GM19025 (cell line): Measurements from ENCODE around the gene MAP7D3.
"Not testable (repeated sequence)": the region's sequence is repeated elsewhere in the genome, so short reads cannot be mapped to it uniquely, and the experiment has no call there.

Experiments used
- ATAC-seq: cut with Tn5 transposase; IDR thresholded peaks from one replicate; pipeline ENCODE4 v1.9.1; 2021; ENCODE audit warnings: mild to moderate bottlenecking, low read depth, moderate library complexity; ENCODE audit not compliant: unreplicated experiment

Gene MAP7D3, protein sequence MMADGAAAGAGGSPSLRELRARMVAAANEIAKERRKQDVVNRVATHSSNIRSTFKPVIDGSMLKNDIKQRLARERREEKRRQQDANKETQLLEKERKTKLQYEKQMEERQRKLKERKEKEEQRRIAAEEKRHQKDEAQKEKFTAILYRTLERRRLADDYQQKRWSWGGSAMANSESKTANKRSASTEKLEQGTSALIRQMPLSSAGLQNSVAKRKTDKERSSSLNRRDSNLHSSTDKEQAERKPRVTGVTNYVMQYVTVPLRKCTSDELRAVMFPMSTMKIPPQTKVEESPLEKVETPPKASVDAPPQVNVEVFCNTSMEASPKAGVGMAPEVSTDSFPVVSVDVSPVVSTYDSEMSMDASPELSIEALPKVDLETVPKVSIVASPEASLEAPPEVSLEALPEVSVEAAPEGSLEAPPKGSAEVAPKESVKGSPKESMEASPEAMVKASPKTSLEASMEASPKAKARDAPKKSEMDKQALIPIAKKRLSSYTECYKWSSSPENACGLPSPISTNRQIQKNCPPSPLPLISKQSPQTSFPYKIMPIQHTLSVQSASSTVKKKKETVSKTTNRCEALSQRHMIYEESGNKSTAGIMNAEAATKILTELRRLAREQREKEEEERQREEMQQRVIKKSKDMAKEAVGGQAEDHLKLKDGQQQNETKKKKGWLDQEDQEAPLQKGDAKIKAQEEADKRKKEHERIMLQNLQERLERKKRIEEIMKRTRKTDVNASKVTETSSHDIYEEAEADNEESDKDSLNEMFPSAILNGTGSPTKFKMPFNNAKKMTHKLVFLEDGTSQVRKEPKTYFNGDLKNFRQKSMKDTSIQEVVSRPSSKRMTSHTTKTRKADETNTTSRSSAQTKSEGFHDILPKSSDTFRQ

DNA sequence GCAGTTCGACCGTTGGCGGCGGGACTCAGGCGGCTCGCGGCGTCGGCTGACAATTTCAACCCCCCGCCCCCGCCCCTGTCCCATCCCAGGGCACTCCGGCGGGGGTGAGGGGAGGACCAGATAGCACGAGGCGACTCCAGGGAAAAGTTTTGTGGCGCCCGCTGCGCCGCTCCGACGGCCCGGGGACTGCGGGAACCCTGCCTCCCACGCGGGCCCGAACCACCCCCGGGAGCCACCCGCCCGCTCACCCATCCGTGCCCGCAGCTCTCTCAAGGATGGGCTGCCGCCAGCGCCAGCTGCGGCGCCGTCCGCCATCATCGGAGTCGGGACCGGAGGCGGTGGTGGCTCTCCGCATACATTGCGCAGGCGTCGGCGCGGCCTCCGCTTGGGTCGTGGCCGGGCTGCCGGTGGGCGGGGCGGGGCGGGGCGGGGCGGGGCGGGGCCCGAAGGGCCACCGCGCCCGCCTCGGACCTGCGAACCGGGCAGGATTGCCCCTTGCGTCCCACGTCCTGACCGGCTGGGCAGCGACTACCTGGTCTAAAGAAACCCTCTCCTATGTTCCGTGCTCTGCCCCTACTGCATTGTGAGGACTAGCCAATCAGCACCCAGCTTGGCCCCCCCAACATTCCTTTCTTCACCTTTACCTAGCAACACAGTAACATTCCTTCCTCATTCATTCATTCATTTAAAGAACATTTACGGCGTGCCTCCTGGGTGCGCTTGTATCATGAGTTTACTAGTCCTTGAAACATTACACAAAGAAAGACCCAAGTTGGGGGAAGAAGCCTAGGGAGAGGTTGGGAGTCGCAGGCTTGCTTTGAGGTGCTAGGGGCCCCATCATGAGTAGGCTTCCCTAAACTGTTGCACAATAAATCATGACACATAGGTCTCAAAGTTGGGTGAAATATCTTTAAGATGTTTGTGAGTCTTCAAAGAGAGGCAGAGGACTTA, at the start of gene MAP7D3:
MAP7D3 (minus strand) TSS at position 360 of the 951 bp plus-strand sequence; CDS start at position 318, 42 bp downstream.
- ATAC-seq: peak; percentile 86

DNA sequence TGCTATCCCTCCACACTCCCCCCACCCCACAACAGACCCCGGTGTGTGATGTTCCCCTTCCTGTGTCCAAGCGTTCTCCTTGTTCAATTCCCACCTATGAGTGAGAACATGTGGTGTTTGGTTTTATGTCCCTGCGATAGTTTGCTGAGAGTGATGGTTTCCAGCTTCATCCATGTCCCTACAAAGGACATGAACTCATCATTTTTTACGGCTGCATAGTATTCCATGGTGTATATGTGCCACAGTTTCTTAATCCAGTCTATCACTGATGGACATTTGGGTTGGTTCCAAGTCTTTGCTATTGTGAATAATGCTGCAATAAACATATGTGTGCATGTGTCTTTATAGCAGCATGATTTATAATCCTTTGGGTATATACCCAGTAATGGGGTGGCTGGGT, 49.5 kb upstream of the MAP7D3 start, which contains the start of gene ADGRG4:
ADGRG4 (plus strand) TSS at position 243 of the 400 bp plus-strand sequence. CDS start 7,815 bp downstream, outside the sequence.
- not testable (repeated sequence) for ATAC-seq

DNA sequence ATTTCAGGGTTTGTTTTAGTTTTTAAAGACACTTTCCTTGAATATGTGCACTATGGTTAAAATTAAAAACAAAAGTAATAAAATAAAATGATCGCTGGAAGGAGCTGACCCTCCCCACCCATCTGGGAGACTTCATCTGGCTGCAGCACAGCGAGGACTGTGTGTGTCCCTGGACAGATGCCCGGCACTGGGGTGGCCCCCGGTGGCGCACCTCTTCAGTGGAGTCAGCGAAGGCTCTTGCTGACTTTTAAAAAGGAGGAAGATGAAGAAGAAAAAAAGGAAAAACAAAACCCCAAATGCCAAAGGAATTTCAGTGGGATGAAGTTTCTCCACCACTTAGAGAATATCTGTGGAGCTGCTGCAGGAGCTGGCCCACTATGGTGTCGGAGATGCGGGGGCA, 44.2 kb upstream of the MAP7D3 start:
- ATAC-seq: no peak

DNA sequence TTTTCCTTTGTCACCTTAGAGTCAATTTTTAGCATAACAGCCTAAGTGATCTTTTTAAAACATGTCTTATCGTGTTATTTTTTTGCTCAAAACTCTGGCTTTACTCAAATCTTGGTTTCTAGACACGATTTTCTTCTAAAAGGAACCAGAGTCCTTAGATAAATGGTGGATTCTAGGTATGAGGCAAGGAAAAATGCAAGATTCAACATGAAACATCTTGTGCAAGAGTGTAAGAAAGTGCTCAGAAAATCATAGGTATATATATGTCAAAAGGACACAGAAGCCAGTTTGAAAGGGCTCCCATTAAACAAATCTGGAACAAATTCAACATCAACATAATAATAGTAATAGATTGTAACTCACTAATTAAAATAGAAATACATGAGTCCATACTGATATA, 41.5 kb upstream of the MAP7D3 start:
- no peak for ATAC-seq

DNA sequence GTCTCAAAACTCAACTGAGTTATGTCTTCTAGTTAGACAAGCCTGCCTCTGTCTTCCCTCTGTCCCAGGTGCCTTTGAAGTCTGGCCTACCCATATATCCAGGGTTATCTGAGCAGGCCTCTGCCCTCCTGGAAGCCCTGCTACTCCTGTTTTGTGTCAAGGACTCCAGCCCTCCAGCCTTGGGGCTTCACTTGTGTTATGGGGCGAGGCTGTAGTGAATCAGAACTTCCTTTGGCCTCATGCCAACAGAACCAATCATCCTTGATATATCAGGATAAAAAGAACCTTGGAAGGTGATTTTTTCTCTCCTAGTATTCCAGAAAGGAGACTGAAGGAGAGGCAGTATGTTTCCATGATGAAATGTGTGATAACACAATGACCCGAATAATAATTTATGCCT, 40.6 kb upstream of the MAP7D3 start:
- ATAC-seq: no peak

DNA sequence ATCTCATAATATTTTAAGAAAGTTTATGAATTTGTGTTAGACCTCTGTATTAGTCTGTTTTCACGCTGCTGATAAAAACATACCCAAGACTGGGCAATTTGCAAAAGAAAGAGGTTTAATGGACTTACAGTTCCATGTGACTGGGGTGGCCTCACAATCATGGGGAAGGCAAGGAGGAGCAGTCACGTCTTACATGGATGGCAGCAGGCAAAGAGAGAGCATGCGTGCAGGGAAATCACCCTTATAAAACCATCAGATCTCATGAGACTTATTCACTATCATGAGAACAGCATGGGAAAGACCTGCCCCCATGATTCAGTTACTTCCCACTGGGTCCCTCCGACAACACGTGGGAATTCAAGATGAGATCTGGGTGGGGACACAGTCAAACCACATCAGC, 35.2 kb upstream of the MAP7D3 start:
- ATAC-seq: not testable (repeated sequence)

DNA sequence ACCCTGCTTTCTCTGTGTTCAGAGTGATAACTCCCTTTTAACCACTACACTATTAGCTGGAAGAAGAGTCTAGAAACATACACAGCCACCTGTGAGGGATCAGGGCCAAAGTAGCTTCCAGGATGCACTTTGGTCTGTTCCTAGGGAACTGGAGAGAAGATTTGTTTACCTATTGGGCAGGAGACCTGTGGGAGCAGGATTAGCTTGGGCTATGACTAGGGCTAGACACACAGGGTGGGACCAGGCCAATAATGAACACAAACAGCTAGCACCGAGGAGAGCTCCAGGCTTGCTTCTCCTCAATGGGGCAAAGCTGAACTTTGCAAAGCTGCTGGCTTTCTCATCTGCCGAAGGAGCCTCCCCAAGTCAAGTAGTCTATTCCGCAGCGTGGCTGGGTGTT, 24.4 kb upstream of the MAP7D3 start:
- no peak for ATAC-seq

DNA sequence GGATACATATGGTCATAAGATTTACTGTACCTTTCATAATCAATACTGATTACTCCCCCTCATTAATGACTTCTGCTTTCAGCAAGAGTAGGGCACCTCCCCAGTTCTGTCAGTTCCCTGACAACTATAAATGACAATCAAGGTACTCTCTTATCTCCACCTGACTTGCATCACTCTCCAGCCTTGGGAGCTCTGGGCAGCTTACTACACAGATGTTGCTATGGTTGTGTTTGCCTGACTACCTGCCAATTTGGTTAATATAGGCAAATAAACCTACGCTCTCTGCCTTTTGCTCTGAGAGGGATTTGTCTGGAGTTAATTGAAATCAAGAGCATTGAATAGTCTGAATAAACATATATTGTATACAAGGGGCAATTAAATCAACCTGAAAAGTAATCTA, 22.8 kb upstream of the MAP7D3 start:
- ATAC-seq: no peak

DNA sequence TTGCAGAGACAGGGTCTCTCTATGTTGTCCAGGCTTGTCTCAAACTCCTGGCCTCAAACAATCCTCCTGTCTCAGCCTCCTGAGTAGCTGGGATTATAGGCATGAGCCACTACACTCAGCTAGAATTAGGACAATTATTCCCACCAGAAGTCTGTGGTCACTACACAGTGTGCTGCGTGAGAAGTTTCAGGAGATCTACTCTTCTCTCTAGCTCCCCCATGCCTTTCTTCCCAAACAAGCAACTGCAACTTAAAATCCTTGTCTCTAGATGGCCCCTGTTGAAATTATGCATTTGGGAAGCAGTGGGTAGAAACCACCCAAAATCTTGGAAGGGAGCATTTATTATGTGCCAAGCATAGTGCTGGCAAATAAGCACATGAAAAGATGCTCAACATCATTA, 21.1 kb upstream of the MAP7D3 start:
- ATAC-seq: no peak

DNA sequence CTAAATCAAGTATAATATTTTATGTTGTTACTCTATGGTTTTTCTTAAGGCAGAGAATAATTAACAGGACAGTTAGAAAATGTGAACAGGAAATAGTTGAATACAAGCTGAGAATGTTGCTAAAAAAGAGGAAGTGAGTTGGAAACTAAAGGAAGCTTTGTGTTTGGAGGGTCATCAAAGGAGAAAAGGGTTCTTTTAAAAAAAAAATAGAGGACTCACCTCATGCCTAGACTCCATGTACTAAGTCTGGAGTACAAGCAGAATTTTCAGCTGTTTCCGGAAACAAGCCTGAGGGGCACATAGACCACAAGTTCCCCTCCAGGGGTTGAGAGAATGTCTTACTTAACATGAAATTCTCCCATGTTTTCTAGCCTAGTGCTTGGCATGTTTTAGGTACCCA, 20.1 kb upstream of the MAP7D3 start:
- no peak for ATAC-seq

DNA sequence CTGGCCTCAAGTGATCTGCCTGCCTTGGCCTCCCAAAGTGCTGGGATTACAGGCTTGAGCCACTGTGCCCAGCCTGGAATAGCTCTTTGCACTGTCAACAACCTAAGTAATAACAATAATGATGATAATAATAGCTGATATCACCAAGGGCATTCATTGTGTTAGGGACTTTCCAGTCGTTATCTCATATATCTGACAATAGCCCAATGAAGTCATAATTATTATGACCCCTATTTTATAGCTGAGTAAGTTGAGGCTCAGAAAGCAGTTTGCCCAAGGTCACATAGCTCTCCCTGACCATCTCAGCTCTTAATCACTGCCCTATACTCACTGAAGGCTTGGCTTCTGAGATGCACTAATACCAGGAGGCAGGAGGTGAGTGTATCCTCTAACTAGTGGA, 18.7 kb upstream of the MAP7D3 start:
- ATAC-seq: no peak

DNA sequence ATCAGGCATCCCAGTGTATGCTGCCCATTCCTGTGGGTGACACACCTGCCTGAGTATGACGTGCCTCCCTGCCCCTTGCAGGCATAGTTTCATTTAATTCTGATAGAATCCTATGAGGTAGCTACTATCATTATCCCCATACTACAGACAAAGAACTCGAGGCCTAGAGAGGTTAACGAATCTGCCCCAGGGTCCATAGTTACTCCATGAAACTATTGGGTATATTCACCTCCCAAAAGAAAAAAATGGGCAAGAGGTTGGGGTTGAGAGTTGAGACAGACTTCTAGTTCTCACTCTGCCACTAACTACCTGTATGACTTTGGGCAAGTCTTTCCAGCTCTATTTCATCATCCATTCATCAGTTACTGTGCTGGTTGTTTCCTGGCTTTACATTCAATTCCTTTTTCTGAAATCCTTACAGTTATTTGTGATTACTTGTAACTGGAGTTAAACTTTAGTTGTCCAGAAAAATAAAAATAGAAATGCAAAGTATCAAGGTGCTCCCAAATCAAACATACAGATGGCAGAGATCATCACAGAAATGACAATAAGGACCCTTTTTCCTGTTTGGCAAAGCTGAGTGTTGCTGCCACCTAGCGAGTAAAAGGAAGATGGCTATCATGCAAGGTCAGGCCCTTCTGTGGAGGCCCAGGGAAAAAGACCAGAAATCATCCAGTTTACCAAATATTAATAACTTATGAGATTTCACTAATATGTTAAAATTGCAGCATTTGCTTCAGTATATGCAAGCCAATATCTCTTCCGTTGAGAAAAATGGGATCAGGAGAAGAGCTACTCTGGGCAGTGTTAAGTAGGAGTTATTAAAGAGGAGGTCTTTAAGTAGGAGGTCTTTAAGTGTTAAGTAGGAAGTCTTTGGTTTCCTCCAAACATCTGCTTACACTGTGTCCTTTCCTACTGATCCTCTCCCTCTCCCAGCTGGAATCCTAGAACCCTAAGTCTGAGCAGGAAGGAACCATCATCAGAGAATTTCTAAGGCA, 17.1 kb upstream of the MAP7D3 start:
- peak; percentile 68 for ATAC-seq

DNA sequence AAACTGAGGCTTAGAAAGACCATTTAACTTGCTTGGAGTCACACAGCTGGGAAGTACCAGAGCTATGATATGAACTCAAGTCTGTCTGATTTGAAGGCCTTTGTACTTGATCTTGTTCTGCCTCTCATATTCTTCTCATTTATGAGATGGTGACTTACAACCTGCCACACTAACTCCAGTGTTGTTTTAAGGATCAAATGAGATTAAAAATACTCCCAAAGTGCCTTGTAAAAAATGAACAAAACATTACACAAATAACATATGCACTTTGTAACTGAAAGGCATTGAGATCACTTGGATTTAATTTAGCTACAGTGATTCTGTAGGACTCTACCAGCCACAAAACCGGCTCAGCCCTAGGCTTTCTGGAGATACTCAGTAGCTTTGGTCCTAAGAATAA, 15.6 kb upstream of the MAP7D3 start:
- ATAC-seq: no peak

DNA sequence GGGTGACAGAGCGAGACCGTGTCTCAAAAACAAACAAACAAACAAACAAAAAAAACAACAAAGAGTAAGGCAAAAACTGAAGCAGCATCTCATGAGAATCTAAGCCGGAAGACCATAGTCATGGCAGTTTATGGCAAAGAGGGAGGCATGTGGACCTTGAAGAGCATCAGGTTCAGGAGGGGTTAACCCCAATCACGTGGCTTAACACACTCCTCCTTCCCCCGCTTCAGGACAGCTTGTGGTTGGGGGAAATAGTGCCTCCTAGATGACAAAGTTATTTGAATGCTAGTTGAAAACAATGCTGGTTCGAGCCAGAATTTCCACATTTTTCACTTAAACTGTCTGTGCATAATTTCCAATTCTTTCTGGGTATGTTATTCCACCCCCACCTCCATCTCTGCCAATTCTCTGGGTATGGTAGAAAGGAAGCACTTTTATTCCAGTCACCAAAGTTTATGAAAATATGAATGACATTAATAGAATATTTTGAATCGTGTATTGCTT, 11.7 kb upstream of the MAP7D3 start:
- ATAC-seq: no peak

DNA sequence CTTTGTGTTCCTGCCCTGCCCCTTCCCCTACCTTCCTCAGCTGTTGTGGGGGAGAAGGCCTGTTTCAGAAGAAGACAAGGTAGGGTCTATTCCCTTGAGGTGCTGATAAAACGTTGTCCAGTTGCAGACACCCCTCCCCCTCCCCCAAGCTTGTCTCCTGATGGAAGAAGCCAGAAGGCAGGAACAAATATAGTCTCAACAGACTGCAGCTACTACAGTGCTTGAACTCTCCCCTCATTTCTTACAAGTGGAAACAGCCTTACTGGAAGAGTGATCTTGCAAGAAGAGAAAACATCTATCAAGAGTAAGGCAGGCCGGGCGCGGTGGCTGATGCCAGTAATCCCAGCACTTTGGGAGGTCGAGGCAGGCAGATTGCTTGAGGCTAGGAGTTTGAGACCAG, 11.0 kb upstream of the MAP7D3 start:
- ATAC-seq: no peak

DNA sequence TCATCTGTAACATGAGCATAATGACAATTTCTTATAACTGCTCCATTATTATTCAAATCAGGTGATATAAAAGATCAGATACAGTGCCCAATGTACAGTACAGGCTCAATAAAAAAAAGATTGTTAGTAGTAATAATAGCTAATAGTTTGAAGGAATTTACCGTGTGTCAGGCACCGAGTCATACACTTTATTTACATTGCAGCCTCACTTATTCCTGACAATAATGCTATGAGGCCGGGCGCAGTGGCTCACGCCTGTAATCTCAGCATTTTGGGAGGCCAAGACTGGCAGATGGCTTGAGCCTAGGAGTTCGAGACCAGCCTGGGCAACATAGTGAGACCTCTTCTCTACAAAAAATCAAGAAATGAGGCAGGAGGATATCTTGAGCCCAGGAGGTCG, 10.1 kb upstream of the MAP7D3 start:
- no peak for ATAC-seq

DNA sequence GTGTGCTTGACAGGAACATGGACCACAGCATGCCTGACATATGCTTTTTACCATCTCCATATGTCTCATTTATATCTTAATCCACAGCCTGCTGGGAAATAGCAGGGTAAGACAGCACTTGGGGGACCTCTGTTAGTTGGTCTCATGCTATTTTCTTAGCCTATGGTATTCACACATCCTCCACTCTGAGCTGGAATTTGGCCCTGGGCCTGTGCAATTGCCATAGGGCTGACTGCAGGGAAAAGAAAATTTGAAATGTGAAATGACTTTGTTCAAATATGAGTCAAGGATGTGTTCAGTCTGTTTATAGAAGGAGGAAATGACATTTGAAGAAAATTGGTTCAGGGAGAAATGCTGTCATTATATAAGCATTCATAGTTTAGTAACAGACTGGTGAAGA, 9.6 kb upstream of the MAP7D3 start:
- no peak for ATAC-seq

DNA sequence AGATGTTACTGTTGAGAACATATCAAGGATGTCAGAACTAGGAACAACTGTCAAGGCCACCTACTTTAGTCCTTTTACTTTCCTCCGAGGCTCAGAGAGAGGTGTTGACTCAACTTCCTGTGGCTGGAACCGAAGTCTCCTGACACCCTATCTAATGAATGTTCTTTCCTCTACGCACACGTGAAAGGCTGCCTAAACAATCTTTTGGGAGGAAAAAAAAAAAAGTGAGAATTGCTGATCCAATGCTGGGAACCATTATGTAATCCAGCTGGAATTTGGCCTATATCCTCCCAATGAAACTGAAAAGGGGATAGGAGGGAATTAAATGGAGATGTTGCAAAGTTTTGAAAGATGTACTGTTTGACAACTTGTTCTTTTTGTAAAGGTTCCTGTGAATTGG, 8.3 kb upstream of the MAP7D3 start:
- ATAC-seq: no peak

DNA sequence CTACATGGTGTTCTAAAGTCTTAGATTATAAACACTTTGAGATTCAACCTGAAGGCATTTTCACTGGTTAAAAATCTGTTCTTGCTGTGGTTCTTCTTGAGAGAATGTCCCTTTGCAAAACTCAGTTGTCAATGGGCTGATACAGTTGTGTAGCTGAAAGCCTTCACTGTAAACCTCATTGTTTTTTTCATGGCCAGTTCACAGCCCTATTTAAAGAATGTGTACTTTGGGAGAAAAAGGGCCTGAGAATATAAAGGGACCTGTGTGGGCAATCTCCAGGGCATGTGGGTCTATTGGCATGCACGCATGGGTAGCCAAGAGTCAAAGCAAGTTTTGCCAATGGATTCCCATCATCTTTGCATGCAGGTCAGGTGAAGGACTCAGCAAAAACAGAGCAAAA, 7.8 kb upstream of the MAP7D3 start:
- ATAC-seq: no peak
